Hematopoietic multipotent progenitor cell treated with erythropoietin and hydrocortisone succinate and interleukin-3 and kit ligand, for 15 days (in vitro differentiated cells): ENCODE data around the gene LALBA.
"Not testable (repeated sequence)": the region's sequence is repeated elsewhere in the genome, so short reads cannot be mapped to it uniquely, and the experiment has no call there.

ENCODE experiments used
- DNase-seq: peaks from one replicate; pipeline ENCODE4 v3.0.0-alpha.2; 2015; ENCODE audit warnings: low spot score

Gene LALBA

DNA sequence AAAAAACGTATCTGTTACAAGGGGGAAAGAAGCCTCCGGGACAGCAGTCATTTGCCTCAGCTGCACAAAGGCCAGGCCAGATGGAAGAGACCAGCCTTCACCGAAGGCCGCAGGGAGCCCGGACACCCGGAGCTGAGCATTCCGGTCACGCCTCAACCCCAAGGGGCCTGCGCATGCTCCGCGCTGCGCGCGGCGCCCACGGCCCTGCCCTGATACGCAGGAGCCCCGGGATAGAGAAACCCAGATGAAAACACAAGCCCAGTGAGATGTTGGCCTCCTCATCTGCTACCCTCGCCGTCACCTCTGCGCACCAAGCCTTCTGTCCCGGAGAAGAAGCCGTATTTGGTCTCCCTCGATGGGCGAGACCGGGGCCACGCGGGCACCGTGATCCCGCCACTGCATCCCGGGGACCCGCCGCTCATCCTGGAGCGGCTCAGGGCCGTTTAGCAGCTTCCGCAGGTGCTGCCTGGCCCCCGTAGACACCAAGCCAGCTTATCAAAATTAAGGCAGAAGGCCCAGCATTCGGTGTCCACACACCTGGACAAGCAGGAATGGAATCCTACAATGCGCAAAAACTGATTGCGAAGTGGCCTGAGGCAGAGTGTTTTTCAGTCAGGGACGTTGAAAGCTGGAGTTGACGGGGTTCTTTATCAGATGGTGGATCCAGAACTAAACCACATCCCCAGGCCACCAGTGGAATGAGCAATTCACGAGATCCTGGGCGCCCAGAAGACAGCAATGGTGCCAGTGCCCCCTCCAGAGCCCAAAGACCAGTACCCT is 41.8 kb downstream of the LALBA start:
- no peak for DNase-seq

- DNase-seq: no peak
These were observed 44.5 kb downstream of the LALBA start, which contains the start of gene OR8S1 for GRCh38 chr12:48525332-48525731. OR8S1 (plus strand) TSS chr12:48525632; CDS start chr12:48525632, 0 bp downstream.

GRCh38 chr12:48520381-48520780 is 49.5 kb downstream of the LALBA start:
- DNase-seq: not testable (repeated sequence)
